D721Med (cell line): ENCODE data around the gene DOCK9.

Experiments
- DNase-seq: peaks from one replicate; pipeline ENCODE4 v3.0.0; 2011; ENCODE audit warnings: low spot score; ENCODE audit not compliant: insufficient read length
- FAIRE-seq: peaks from 2 replicates; lab custom pipeline; 2011; peaks lifted over from hg19 to GRCh38; lab: Jason Lieb, UNC
- TF ChIP-seq, protein P1 (sequence below): IDR thresholded peaks from 2 replicates; pipeline ENCODE4 v1.5.1; 2012; ENCODE audit warnings: mild to moderate bottlenecking, control low read depth; ENCODE audit not compliant: insufficient read depth; ENCODE audit errors: missing control alignments

Gene DOCK9

DNA sequence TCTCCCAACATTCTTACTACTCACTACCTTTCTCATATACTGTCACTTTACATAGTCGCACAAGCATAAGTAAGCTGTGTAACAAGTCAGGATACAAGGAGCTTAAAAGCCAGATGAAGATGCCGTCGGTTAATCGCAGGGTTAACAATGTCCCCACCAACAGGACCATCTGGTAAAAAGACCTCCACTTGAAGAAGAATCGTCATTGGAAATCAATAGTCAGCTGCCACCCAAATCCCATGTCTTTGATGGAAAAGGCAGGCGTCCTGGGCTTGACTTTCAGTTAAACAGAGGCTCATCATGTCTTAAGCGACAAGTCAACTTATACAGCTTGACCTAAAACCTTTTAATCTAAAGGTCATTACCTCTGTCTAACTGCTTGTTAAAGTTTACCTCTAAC lies 27.2 kb downstream of the DOCK9 start:
- TF ChIP-seq, protein P1, sequence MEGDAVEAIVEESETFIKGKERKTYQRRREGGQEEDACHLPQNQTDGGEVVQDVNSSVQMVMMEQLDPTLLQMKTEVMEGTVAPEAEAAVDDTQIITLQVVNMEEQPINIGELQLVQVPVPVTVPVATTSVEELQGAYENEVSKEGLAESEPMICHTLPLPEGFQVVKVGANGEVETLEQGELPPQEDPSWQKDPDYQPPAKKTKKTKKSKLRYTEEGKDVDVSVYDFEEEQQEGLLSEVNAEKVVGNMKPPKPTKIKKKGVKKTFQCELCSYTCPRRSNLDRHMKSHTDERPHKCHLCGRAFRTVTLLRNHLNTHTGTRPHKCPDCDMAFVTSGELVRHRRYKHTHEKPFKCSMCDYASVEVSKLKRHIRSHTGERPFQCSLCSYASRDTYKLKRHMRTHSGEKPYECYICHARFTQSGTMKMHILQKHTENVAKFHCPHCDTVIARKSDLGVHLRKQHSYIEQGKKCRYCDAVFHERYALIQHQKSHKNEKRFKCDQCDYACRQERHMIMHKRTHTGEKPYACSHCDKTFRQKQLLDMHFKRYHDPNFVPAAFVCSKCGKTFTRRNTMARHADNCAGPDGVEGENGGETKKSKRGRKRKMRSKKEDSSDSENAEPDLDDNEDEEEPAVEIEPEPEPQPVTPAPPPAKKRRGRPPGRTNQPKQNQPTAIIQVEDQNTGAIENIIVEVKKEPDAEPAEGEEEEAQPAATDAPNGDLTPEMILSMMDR = no peak

DNA sequence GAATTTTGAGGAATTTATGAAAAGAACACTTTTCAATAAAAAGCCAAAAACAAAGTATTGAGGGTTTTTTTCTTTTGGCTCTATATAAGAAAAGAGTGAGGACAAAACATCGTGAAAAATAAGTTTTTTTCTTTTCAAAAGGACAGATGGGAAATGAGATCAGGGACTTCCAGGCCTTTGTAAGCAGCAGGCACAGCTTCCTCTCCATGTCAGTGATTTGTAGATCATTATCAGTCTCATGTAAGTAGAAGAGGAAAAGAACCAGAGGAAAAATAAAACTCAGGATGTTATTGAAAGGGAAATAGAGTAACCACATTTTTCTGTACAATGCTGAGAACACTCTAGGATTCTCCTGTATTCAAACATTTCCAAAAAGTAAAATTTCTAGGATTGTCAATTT lies 29.9 kb downstream of the DOCK9 start:
- no peak for DNase-seq
- FAIRE-seq = no peak
- TF ChIP-seq, protein P1 = no peak

More for the DNA sequence above, 27.2 kb downstream of the DOCK9 start:
- FAIRE-seq (no peak), DNase-seq (no peak)

DNA sequence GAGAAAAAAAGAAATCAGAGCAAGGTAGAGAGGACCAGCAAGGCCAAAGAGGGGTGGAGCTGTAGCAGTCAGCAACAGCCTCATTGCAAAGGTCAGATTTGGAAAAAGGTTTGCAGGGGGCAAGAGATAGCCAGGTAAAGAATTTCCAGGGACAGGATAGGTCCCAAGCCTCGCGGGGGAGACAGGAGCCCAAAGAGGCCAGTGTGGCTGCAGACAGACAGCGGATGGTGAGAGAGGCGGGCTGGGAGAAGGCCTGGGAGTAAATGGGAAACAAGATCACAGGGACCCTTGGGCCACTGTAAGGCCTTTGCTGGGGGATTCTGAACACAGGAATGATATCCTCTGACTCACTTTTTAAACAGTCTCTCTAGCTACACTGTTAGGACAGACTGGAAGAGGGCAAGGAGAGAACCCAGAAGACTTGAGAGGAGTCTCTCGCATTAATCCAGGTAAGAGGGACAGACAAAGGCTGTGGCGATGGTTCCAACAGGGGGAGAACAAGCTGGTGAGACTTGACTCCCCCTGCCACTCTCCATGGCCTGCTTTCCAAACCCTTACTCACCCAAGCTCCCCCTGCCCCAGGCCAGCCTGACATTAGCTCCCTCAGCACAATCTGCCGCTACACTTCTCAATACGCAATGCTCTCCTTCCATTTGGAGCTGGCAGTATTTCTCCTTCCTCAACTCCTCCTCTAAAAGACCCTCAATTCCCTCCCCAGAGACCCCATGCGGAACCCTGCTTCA lies 31.8 kb downstream of the DOCK9 start:
- no peak for FAIRE-seq
- TF ChIP-seq, protein P1 = no peak

DNA sequence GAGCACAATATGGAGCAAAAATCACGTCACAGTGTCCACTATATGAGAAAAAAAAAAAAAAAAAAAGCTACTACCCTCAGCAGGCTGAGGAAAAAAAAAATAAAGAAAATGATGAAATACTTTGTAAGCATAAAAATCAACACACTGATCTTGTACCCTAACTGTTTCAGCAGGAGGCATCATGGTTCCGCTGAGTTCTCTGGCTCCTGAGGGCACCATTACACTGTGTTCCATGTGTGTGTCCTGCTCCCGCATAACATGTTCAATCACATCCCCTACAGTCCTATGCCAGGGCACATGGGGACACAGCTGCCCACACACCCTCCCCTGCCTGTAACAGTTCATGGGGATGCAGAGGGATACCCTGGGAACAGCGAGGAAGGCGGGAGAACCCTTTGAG lies 33.5 kb downstream of the DOCK9 start:
- DNase-seq (no peak), FAIRE-seq (no peak)
- TF ChIP-seq, protein P1 = no peak

More for the DNA sequence above, 31.8 kb downstream of the DOCK9 start:
- DNase-seq = no peak

DNA sequence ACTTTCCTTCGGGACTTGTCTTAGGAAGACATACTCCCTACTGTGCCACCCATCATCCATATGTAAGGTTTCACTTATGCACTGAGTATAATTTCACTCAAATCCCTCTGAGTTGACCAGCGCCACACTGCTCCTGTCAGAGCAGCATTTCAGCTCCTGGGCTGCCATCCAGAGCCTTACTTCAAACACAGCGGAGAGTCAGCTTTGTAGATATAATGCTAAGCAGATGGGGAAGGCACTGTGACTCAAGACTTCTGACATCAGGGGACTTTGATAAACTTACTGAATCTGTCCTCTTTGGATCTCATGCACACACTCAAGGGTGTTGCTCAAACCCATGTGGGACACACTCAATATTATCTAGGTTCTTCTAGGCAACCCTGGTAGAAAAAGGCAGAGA lies 34.9 kb downstream of the DOCK9 start:
- FAIRE-seq = no peak
- TF ChIP-seq, protein P1 = no peak
- no peak for DNase-seq

DNA sequence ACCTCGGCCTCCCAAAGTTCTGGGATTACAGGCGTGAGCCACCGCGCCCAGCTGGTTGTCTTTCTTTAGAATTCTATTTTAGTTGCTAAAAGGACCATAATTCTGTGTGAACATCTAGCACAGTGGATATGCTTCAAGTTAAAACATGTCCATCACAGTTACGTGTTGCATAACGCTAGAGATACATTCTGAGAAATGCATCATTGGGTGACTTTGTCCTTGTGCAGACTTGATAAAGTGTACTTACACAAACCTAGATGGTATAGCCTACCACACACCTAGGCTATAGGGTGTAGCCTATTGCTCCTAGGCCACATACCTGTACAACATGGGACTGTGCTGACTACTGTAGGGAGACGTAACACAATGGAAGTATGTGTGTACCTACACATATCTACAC lies 35.4 kb downstream of the DOCK9 start:
- FAIRE-seq = no peak
- DNase-seq = no peak
- TF ChIP-seq, protein P1 = no peak

DNA sequence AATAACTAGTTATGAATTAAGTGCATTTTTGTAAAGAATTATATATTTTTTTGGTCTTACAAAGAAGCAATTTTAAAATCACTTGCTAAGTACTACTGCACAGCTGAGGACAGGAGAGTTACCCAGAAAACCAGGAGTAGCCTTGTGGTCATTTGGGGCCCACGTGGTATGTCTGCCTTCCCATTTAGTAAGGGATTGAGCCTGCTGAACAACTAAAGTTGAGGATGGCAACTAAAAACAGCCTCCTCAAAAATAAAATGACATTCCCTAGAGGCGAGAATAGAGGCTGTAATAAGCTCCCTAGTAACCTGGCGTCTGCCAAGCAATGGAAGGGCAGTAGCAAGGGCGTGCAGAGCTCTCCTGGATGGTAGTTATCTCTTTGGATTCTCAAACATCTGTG lies 36.3 kb downstream of the DOCK9 start:
- TF ChIP-seq, protein P1 = no peak
- no peak for DNase-seq
- no peak for FAIRE-seq
